Suprapubic skin (tissue), 4 donors: ENCODE measurements around the gene SYN1.

Experiments
- CTCF ChIP-seq, 2 donors: fragments of 200-600 bp in 1 of 2; fragments of 450-650 bp in 1 of 2; sonication (generic) in 1 of 2; IDR thresholded peaks; one replicate each; pipeline ENCODE4 v1.5.1; 2016 to 2019; ENCODE audit warnings: antibody characterized with exemption in 2 of 2, mild to moderate bottlenecking in 1 of 2, moderate library complexity in 1 of 2
- EP300 ChIP-seq: sonication (generic); formaldehyde crosslinking; IDR thresholded peaks from one replicate; pipeline ENCODE4 v1.6.1; 2017; ENCODE audit warnings: antibody characterized with exemption
- POLR2A ChIP-seq, 2 donors: fragments of 450-650 bp; IDR thresholded peaks; one replicate each; pipeline ENCODE4 v1.6.1; 2017; ENCODE audit warnings: antibody characterized with exemption in 2 of 2, mild to moderate bottlenecking in 2 of 2, moderate library complexity in 2 of 2
- POLR2AphosphoS5 ChIP-seq, 3 donors: sonication (generic); formaldehyde crosslinking; IDR thresholded peaks; one replicate each; pipeline ENCODE4 v1.6.1; 2017; ENCODE audit warnings: antibody characterized with exemption in 3 of 3

- TF ChIP-seq CTCF (IDR thresholded peaks at IDR 0.05) (no peak), POLR2AphosphoS5 (IDR thresholded peaks at IDR 0.05) (no peak), POLR2A (IDR thresholded peaks at IDR 0.05) (peak in 1 of 2 donors; percentile 47), EP300 (no peak)
Observed at GRCh38 chrX:47650164-47651042, 30.7 kb upstream of the SYN1 start, which contains the start of gene ELK1.
